H9 (cell line): Measurements from ENCODE around the gene ALCAM. TPM values are rescaled to one million over a fixed set of nuclear protein-coding genes. Genes with fewer than 3 reads are reported as not detected.
"Not testable (repeated sequence)": the region's sequence is repeated elsewhere in the genome, so short reads cannot be mapped to it uniquely, and the experiment has no call there.

ENCODE experiments used
- DNase-seq: peaks from one replicate; pipeline ENCODE4 v3.0.0-alpha.2; 2017
- H2AFZ ChIP-seq: one replicate; pipeline ENCODE4 v1.6.1; 2013; ENCODE audit warnings: mild to moderate bottlenecking, low read length, control low read depth, moderate library complexity
- H2AK5ac ChIP-seq: 2 replicates; pipeline ENCODE4 v1.6.1; 2013; ENCODE audit warnings: low read length, control low read depth, mixed read lengths; ENCODE audit not compliant: insufficient read length
- H2BK120ac ChIP-seq: one replicate; pipeline ENCODE4 v1.6.1; 2013; ENCODE audit warnings: low read depth, mild to moderate bottlenecking, low read length, control low read depth, inconsistent platforms; ENCODE audit not compliant: poor library complexity, severe bottlenecking
- H2BK12ac ChIP-seq: 2 replicates; pipeline ENCODE4 v1.6.1; 2013; ENCODE audit warnings: low read length, control low read depth, mixed read lengths, low read depth; ENCODE audit not compliant: insufficient read length
- H2BK15ac ChIP-seq: 2 replicates; pipeline ENCODE4 v1.6.1; 2013; ENCODE audit warnings: low read depth, low read length, control low read depth
- H2BK20ac ChIP-seq: one replicate; pipeline ENCODE4 v1.6.1; 2013; ENCODE audit warnings: low read depth, mild to moderate bottlenecking, low read length, control low read depth, inconsistent platforms; ENCODE audit not compliant: poor library complexity, severe bottlenecking
- H2BK5ac ChIP-seq: 2 replicates; pipeline ENCODE4 v1.6.1; 2013; ENCODE audit warnings: low read length, control low read depth, mixed read lengths; ENCODE audit not compliant: insufficient read length
- H3K14ac ChIP-seq: 2 replicates; pipeline ENCODE4 v1.6.1; 2013; ENCODE audit warnings: low read length, control low read depth; ENCODE audit not compliant: insufficient read depth
- H3K18ac ChIP-seq: 2 replicates; pipeline ENCODE4 v1.6.1; 2013; ENCODE audit warnings: low read depth, mild to moderate bottlenecking, mixed read lengths, low read length, control low read depth; ENCODE audit not compliant: insufficient read length
- H3K23ac ChIP-seq: 2 replicates; pipeline ENCODE4 v1.6.1; 2013; ENCODE audit warnings: low read length, control low read depth, mixed read lengths, low read depth; ENCODE audit not compliant: insufficient read length
- H3K23me2 ChIP-seq: 2 replicates; pipeline ENCODE4 v1.6.1; 2013; ENCODE audit warnings: low read depth, mild to moderate bottlenecking, mixed read lengths, low read length, control low read depth; ENCODE audit not compliant: insufficient read length, poor library complexity, severe bottlenecking
- H3K27ac ChIP-seq: 2 replicates; pipeline ENCODE4 v1.5.1; 2013; ENCODE audit warnings: low read length, control low read depth, mixed read lengths, low read depth; ENCODE audit not compliant: insufficient read length
- H3K27me3 ChIP-seq: 2 replicates; pipeline ENCODE4 v1.6.1; 2013; ENCODE audit warnings: low read length, control low read depth, inconsistent platforms; ENCODE audit not compliant: insufficient read depth
- H3K4ac ChIP-seq: 2 replicates; pipeline ENCODE4 v1.6.1; 2013; ENCODE audit warnings: low read depth, mild to moderate bottlenecking, control low read depth, inconsistent platforms, low read length, moderate library complexity
- H3K4me1 ChIP-seq: 2 replicates; pipeline ENCODE4 v1.6.1; 2013; ENCODE audit warnings: low read length, control low read depth, inconsistent platforms; ENCODE audit not compliant: insufficient read depth
- H3K4me2 ChIP-seq: 2 replicates; pipeline ENCODE4 v1.6.1; 2013; ENCODE audit warnings: low read length, control low read depth, mixed read lengths; ENCODE audit not compliant: insufficient read length, insufficient read depth
- H3K56ac ChIP-seq: 2 replicates; pipeline ENCODE4 v1.6.1; 2013; ENCODE audit warnings: low read depth, mild to moderate bottlenecking, mixed read lengths, low read length, control low read depth; ENCODE audit not compliant: insufficient read length
- H3K79me1 ChIP-seq: 2 replicates; pipeline ENCODE4 v1.6.1; 2013; ENCODE audit warnings: low read depth, mild to moderate bottlenecking, moderate library complexity, low read length, control low read depth, inconsistent platforms; ENCODE audit not compliant: insufficient read depth, poor library complexity, severe bottlenecking
- H3K79me2 ChIP-seq: 2 replicates; pipeline ENCODE4 v1.6.1; 2013; ENCODE audit warnings: low read length, control low read depth, inconsistent platforms; ENCODE audit not compliant: insufficient read depth
- H3K9ac ChIP-seq: 2 replicates; pipeline ENCODE4 v1.6.1; 2013; ENCODE audit warnings: low read length, control low read depth, mixed read lengths; ENCODE audit not compliant: insufficient read length; ENCODE audit errors: extremely low read depth
- H3K9me3 ChIP-seq: one replicate; pipeline ENCODE4 v1.6.1; 2013; ENCODE audit warnings: low read depth, low read length, inconsistent platforms; ENCODE audit not compliant: control insufficient read depth
- H3T11ph ChIP-seq: one replicate; pipeline ENCODE4 v1.6.1; 2013; ENCODE audit warnings: mild to moderate bottlenecking, low read length, control low read depth, inconsistent platforms
- H4K20me1 ChIP-seq: one replicate; pipeline ENCODE4 v1.6.1; 2013; ENCODE audit not compliant: control insufficient read depth, insufficient read length, insufficient read depth
- H4K5ac ChIP-seq: 2 replicates; pipeline ENCODE4 v1.6.1; 2013; ENCODE audit warnings: low read depth, mild to moderate bottlenecking, mixed read lengths, low read length, control low read depth; ENCODE audit not compliant: insufficient read length
- H4K8ac ChIP-seq: replicated peaks from 2 replicates; pipeline ENCODE4 v1.6.1; 2013; ENCODE audit warnings: low read length, control low read depth, mixed read lengths, low read depth; ENCODE audit not compliant: insufficient read length
- H4K91ac ChIP-seq: 2 replicates; pipeline ENCODE4 v1.6.1; 2013; ENCODE audit warnings: low read depth, mild to moderate bottlenecking, moderate library complexity, mixed read lengths, low read length, control low read depth; ENCODE audit not compliant: insufficient read length
- H3K27ac Mint-ChIP-seq, 3 experiments: 2 replicates in 2 of 3; 3 replicates in 1 of 3; pipeline ENCODE4 v1.8.0; 2020 to 2021; ENCODE audit warnings: mixed read lengths in 3 of 3, mild to moderate bottlenecking in 1 of 3, moderate library complexity in 1 of 3
- H3K27me3 Mint-ChIP-seq: 2 replicates; pipeline ENCODE4 v1.8.0; 2021; ENCODE audit warnings: low read depth, mild to moderate bottlenecking, moderate library complexity, mixed read lengths
- H3K36me3 Mint-ChIP-seq, 3 experiments: 2 replicates in 2 of 3; 3 replicates in 1 of 3; pipeline ENCODE4 v1.8.0; 2020 to 2021; ENCODE audit warnings: low read depth in 3 of 3, mixed read lengths in 3 of 3; ENCODE audit not compliant: insufficient read depth in 1 of 3
- H3K4me1 Mint-ChIP-seq, 2 experiments: 2 replicates each; pipeline ENCODE4 v1.8.0; 2020; ENCODE audit warnings: mixed read lengths in 2 of 2
- H3K4me3 Mint-ChIP-seq, 2 experiments: 2 replicates in 1 of 2; 3 replicates in 1 of 2; pipeline ENCODE4 v1.8.0; 2020 to 2021; ENCODE audit warnings: mild to moderate bottlenecking in 2 of 2, mixed read lengths in 2 of 2, moderate library complexity in 1 of 2
- H3K9me3 Mint-ChIP-seq, 2 experiments: 2 replicates in 1 of 2; 3 replicates in 1 of 2; pipeline ENCODE4 v1.8.0; 2020; ENCODE audit warnings: mild to moderate bottlenecking in 2 of 2, mixed read lengths in 2 of 2, moderate library complexity in 1 of 2
- WGBS: extraction: QIAGEN DNeasy Blood & Tissue Kit; methylation state at CpG from one replicate; pipeline ENCODE4 v1.1.7; 2013; ENCODE audit warnings: missing lambda C conversion rate, low lambda C conversion rate, mixed read lengths; ENCODE audit not compliant: insufficient read length; ENCODE audit errors: extremely low coverage; 5-methylcytosine and 5-hydroxymethylcytosine counted together
- total RNA-seq: library from RNA; stranded (reverse); gene quantifications from 2 replicates; pipeline ENCODE4 v1.2.1, GENCODE V29; 2021
- TF ChIP-seq, protein P1 (sequence below): fragments of 200-600 bp; sonication (generic); conservative IDR thresholded peaks from 3 replicates; pipeline ENCODE4 v1.8.0; 2021; ENCODE audit warnings: antibody characterized with exemption, mild to moderate bottlenecking

The ALCAM gene
- total RNA-seq, 1 experiment from 2014 or later = 43.7 TPM

DNA sequence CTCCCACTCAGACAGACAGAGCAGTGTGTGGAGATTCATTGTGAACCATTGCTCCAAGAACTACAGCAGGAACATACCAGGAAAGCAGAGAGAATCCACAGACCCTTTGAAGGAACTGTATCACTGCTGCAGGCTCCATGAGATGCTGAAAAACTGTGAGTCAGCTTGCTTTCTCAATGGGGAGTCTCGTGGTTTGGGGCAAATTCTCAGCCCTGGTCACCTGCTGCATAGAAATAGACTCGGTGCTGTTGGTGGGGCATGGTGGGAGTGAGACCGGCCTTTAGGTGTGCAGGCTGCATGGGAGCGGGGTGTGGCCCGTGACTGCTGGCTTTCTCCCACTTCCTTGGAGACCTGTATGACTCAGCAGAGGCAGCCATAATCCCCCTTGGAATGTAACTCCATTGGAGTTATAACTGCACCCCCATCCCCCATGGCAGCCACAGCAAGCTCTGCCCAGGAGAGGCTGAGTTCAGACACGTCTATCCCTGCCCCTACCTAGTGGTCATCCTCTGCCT lies 35.6 kb downstream of the ALCAM start:
- Mint-ChIP-seq H3K4me1 (peaks cover 11 to 12% of the 10 kb centered on the region in 2 experiments), H3K36me3 (peaks cover 26 to 37% (median 28%) of the 10 kb centered on the region in 3 experiments), H3K27ac (peak overlapping the region in 2 of 3 experiments; percentile 78 to 94; a peak in 3 of 7 replicates), H3K27me3 (no peaks in the 10 kb centered on the region), H3K9me3 (peaks cover 18 to 20% of the 10 kb centered on the region in 2 experiments), H3K4me3 (no peak overlapping the region)
- H3K14ac ChIP-seq = no peak overlapping the region
- no peak overlapping the region for H3K56ac ChIP-seq
- H3K9ac ChIP-seq = no peak overlapping the region
- H3K27me3 ChIP-seq = no peaks in the 10 kb centered on the region
- H3K18ac ChIP-seq = no peak overlapping the region
- H2BK5ac ChIP-seq = no peak overlapping the region
- H2AFZ ChIP-seq = no peak overlapping the region
- H3K9me3 ChIP-seq = no peaks in the 10 kb centered on the region
- H3K4ac ChIP-seq = no peak overlapping the region
- no peaks in the 10 kb centered on the region for H3K79me1 ChIP-seq
- no peak overlapping the region for H3T11ph ChIP-seq
- H3K79me2 ChIP-seq = no peaks in the 10 kb centered on the region
- no peak overlapping the region for H2BK20ac ChIP-seq
- TF ChIP-seq, protein P1, sequence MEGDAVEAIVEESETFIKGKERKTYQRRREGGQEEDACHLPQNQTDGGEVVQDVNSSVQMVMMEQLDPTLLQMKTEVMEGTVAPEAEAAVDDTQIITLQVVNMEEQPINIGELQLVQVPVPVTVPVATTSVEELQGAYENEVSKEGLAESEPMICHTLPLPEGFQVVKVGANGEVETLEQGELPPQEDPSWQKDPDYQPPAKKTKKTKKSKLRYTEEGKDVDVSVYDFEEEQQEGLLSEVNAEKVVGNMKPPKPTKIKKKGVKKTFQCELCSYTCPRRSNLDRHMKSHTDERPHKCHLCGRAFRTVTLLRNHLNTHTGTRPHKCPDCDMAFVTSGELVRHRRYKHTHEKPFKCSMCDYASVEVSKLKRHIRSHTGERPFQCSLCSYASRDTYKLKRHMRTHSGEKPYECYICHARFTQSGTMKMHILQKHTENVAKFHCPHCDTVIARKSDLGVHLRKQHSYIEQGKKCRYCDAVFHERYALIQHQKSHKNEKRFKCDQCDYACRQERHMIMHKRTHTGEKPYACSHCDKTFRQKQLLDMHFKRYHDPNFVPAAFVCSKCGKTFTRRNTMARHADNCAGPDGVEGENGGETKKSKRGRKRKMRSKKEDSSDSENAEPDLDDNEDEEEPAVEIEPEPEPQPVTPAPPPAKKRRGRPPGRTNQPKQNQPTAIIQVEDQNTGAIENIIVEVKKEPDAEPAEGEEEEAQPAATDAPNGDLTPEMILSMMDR = no peak
- H2AK5ac ChIP-seq = no peak overlapping the region
- H3K4me2 ChIP-seq = no peak overlapping the region
- DNase-seq = no peak
- WGBS = no CpG with 5 or more reads among the region's 6 CpGs
- no peaks in the 10 kb centered on the region for H3K23me2 ChIP-seq
- no peak overlapping the region for H4K91ac ChIP-seq
- no peak overlapping the region for H2BK15ac ChIP-seq
- H4K8ac ChIP-seq = no peak overlapping the region
- H2BK12ac ChIP-seq = no peak overlapping the region
- no peaks in the 10 kb centered on the region for H4K20me1 ChIP-seq
- H4K5ac ChIP-seq = no peak overlapping the region
- H3K27ac ChIP-seq = no peak overlapping the region
- H2BK120ac ChIP-seq = no peak overlapping the region
- H3K4me1 ChIP-seq = 0 out of 2 replicates have a peak, but pooled peaks cover 2% of the 10 kb centered on the region
- H3K23ac ChIP-seq = no peak overlapping the region

DNA sequence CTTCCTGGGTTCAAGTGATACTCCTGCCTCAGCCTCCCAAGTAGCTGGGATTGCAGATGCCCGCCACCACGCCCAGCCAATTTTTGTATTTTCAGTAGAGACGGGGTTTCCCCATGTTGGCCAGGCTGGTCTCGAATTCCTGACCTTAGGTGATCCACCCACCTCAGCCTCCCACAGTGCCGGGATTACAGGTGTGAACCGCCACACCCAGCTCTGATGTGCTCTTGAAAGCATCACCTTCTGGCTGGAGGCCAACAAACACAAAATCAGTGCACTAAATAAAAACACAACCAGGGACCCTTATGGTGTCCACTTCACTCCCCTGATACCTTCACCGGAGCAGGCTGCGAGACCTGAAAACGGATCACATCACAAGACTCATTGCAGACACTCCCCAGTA lies 36.3 kb downstream of the ALCAM start:
- H3K4me1 Mint-ChIP-seq = peaks cover 10 to 11% of the 10 kb centered on the region in 2 experiments
- not testable (repeated sequence) for H3K4ac ChIP-seq, H3K27me3 Mint-ChIP-seq, H3K27me3 ChIP-seq, H2BK12ac ChIP-seq, H3K56ac ChIP-seq, H3K27ac ChIP-seq, H3K4me1 ChIP-seq, H4K20me1 ChIP-seq, H4K5ac ChIP-seq, H3K14ac ChIP-seq, H3K4me3 Mint-ChIP-seq, DNase-seq, H3K9me3 ChIP-seq, H3K4me2 ChIP-seq, H3K23ac ChIP-seq, H3K9ac ChIP-seq, H3T11ph ChIP-seq, H4K91ac ChIP-seq, H2BK120ac ChIP-seq, H2BK5ac ChIP-seq, H2BK15ac ChIP-seq, H3K23me2 ChIP-seq, H3K27ac Mint-ChIP-seq, H3K79me1 ChIP-seq, H4K8ac ChIP-seq, H3K18ac ChIP-seq, H2BK20ac ChIP-seq, H2AFZ ChIP-seq, H2AK5ac ChIP-seq, H3K79me2 ChIP-seq
- peaks cover 26 to 37% (median 28%) of the 10 kb centered on the region in 3 experiments for H3K36me3 Mint-ChIP-seq
- H3K9me3 Mint-ChIP-seq = peaks cover 18 to 20% of the 10 kb centered on the region in 2 experiments
- whole genome bisulfite sequencing = no CpG with 5 or more reads among the region's 9 CpGs
